ENCODE measurements around the gene DZANK1. TPM values are rescaled to one million over a fixed set of nuclear protein-coding genes. Genes with fewer than 3 reads are reported as not detected.
"Not testable (repeated sequence)": the region's sequence is repeated elsewhere in the genome, so short reads cannot be mapped to it uniquely, and the experiment has no call there.

Gene DZANK1
- total RNA-seq, 2 experiments from 2014 or later = 1.7 to 2.0 TPM

DNA sequence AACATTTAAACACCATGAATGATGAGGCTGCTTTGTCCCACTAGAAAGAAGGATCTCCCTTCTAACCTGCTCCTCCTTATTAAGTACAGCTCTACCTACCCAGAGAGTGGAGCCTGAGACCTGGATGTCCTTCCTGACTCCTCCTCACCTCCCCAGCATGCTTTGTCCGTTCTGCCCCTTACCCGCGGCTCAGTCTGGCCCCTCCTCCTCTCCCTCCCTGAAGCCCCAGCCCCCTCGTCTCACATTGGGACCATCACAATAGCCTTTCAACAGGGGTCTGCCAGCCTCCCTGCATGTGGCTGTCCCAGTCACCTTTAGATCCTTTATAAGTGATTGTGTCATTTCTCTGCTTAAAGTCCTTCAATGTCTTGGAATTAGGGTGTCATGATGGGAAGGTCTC, 72.5 kb downstream of the DZANK1 start:
- DNase-seq = no peak
- H3K27me3 Mint-ChIP-seq = no peaks in the 10 kb centered on the region
- CTCF ChIA-PET = no interaction called here

DNA sequence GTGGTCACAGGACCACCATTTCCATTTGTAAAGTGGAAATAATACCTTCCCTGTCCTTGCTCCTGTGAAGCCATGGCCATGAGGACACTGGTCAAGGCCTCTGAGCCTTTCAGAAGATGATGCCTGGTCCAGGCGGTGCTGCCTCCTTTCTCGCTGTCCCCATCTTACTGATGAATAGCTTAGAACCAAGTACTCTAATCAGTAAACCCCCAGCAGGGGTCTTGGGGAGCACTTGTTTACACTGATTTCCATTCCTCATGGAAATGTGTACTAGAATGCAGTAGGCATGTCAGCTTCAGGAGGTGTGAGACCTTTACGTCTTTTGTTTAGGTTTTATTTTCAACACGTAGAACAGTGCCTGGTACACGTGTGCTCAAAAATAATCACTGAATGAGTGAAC, 75.1 kb downstream of the DZANK1 start:
- Mint-ChIP-seq H3K4me3 (no peak overlapping the region), H3K27me3 (no peaks in the 10 kb centered on the region), H3K27ac (no peak overlapping the region), H3K36me3 (no peaks in the 10 kb centered on the region), H3K4me1 (no peaks in the 10 kb centered on the region), H3K9me3 (ENCODE audit: low read depth) (no peaks in the 10 kb centered on the region)
- CTCF ChIA-PET = no interaction called here
- no peak for ATAC-seq
- DNase-seq = no peak

More for the DNA sequence above, 72.5 kb downstream of the DZANK1 start:
- no peaks in the 10 kb centered on the region for H3K36me3 Mint-ChIP-seq
- no peaks in the 10 kb centered on the region for H3K4me1 Mint-ChIP-seq
- no peak overlapping the region for H3K4me3 Mint-ChIP-seq
- no peak for ATAC-seq
- H3K27ac Mint-ChIP-seq = no peak overlapping the region
- H3K9me3 Mint-ChIP-seq (ENCODE audit: low read depth) = no peaks in the 10 kb centered on the region

DNA sequence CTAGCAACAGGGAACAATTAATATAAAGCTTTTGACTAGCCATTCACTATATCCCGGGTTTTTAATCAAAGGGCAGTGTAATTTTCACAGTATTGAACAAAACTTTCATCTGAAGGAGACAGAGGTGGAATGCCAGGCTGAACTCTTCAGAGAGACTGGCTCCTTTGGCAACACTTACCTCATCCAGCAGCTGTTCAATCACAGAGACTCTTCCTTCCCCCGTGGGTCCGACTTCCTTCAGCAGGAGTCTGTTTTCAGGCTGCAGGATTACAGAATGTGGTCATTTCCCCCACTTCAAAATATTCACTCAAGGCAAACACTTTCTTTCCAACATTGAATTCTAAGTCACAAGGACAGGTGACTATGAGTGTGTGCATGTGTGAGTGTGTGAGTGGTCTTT, 76.6 kb downstream of the DZANK1 start:
- CTCF ChIA-PET = no interaction called here
- no peaks in the 10 kb centered on the region for H3K9me3 Mint-ChIP-seq (ENCODE audit: low read depth)

DNA sequence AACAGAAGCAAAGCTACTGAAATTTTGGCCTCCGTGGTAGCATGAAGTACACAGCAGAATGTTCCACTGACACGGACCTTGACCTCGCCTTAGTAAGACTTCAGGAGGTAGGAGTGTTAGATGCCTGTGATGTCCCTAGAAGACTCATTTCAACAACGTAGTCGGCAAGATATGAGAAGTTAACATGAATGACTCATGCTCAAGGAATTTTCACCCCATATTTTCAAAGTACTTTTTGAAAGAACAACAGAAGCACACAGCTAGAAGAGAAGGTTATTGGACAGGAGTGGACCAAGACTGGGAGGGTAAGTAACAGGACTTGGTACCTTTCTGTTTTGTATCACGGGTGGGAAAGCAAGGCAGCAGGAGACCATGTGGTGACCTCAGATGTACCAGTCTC, 78.0 kb downstream of the DZANK1 start:
- no peaks in the 10 kb centered on the region for H3K36me3 Mint-ChIP-seq

More for the DNA sequence above, 76.6 kb downstream of the DZANK1 start:
- no peak overlapping the region for H3K27ac Mint-ChIP-seq
- no peaks in the 10 kb centered on the region for H3K27me3 Mint-ChIP-seq
- no peak overlapping the region for H3K4me3 Mint-ChIP-seq
- no peaks in the 10 kb centered on the region for H3K36me3 Mint-ChIP-seq
- ATAC-seq (no peak), DNase-seq (no peak)
- no peaks in the 10 kb centered on the region for H3K4me1 Mint-ChIP-seq

DNA sequence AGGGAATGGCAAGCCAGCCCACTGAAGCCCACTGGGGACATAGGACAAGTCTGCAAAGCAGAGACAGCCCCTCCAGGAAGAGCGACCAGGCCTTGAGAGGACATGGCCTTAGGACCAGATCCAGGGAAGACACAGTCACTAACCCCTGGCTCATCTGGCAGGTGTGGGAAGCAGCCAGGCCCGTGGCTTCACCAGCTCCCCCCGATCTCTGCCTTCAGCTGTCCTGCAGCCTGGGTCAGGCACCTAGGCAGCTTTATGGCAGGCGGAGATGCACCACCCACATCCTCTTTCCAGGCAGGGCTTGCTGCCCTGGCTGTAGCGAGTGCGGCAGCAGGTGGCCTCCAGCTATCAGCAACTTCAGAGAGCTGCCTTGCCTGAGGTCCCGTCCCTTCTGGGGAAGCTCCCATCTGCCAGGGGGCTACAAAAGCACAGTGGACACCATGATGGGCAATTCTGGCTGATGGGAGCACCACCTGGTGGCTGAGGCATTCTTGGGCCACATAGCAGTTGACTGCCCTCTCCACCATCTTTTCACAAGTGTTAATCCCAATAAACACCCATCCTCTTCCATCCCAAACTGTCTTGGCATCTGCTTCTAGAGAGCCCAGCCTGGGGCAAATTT, 85.8 kb downstream of the DZANK1 start:
- no peaks in the 10 kb centered on the region for H3K36me3 Mint-ChIP-seq
- no peaks in the 10 kb centered on the region for H3K9me3 Mint-ChIP-seq (ENCODE audit: low read depth)
- no peak overlapping the region for H3K4me3 Mint-ChIP-seq
- no peaks in the 10 kb centered on the region for H3K4me1 Mint-ChIP-seq
- H3K27ac Mint-ChIP-seq = no peak overlapping the region
- no peak for DNase-seq
- ATAC-seq = no peak
- no peaks in the 10 kb centered on the region for H3K27me3 Mint-ChIP-seq
- CTCF ChIA-PET = no interaction called here

More for the DNA sequence above, 78.0 kb downstream of the DZANK1 start:
- ATAC-seq (no peak), DNase-seq (no peak)
- H3K9me3 Mint-ChIP-seq (ENCODE audit: low read depth) = no peaks in the 10 kb centered on the region
- no peaks in the 10 kb centered on the region for H3K27me3 Mint-ChIP-seq
- no peaks in the 10 kb centered on the region for H3K4me1 Mint-ChIP-seq
- H3K27ac Mint-ChIP-seq = no peak overlapping the region
- no peak overlapping the region for H3K4me3 Mint-ChIP-seq
- CTCF ChIA-PET = no interaction called here

DNA sequence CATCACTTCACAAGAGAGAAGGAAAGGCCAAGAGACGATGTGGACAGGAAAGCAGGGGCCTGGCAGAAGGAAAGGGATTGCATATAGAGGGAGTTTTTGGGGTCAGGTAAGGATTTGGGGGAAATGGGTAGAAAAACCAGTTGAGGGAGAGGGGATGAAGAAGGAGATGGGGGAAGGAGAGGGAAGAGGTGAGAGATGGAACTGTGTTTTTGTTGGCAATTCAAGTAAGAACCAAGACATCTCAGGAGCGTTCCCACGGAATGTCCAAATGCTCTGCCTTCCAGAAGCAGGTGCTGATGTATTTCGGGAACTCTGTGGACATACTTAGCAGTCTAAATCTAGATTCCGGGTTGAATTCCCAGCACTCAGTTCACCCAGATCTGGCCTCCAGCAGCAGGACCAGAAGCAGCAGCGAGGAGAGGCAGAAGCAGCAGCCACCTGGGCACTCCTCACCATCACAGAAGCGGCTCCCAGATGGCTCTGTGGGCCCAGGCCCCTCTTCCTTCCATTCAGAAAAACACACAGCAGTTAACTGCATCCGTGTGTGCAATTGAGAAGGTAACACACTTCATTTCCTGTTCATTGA, 88.8 kb downstream of the DZANK1 start:
- CTCF ChIA-PET = no interaction called here
- Mint-ChIP-seq H3K9me3 (ENCODE audit: low read depth) (no peaks in the 10 kb centered on the region), H3K27me3 (peaks cover 5% of the 10 kb centered on the region), H3K4me1 (no peaks in the 10 kb centered on the region), H3K36me3 (no peaks in the 10 kb centered on the region), H3K4me3 (no peak overlapping the region), H3K27ac (no peak overlapping the region)
- DNase-seq (no peak), ATAC-seq (no peak)

DNA sequence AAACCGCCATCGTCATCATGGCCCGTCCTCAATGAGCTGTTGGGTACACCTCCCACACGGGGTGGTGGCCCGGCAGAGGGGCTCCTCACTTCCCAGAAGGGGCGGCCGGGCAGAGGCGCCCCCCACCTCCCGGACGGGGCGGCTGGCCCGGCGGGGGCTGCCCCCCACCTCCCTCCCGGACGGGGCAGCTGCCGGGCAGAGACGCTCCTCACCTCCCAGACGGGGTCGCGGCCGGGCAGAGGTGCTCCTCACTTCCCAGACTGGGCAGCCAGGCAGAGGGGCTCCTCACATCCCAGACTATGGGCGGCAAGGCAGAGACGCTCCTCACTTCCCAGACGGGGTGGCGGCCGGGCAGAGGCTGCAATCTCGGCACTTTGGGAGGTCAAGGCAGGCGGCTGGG, 91.3 kb downstream of the DZANK1 start:
- H3K27ac Mint-ChIP-seq; H3K36me3 Mint-ChIP-seq; CTCF ChIA-PET; DNase-seq; H3K9me3 Mint-ChIP-seq (ENCODE audit: low read depth); H3K4me1 Mint-ChIP-seq; ATAC-seq; H3K4me3 Mint-ChIP-seq: not testable (repeated sequence)
- peaks cover 13% of the 10 kb centered on the region for H3K27me3 Mint-ChIP-seq

DNA sequence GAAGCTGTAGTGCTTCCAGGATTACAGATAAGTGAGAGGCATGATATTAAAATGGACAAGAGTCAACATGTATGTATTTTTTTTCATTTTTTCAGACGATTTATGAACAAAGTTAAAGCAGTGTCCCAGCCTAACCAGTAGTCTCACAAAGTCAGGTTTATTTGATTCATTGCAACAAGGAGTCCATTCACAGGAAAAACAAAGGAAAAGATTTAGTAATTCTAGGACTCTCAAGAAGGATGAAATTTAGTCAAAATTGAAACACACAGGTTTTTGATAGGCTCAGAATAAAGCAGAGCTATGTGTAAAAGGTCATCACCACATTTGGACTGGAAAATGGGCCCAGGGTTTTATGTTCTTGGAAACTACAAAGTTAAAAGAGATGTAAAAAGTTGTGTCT, 94.5 kb downstream of the DZANK1 start:
- Mint-ChIP-seq H3K27me3 (peaks cover 13% of the 10 kb centered on the region), H3K27ac (no peak overlapping the region)

DNA sequence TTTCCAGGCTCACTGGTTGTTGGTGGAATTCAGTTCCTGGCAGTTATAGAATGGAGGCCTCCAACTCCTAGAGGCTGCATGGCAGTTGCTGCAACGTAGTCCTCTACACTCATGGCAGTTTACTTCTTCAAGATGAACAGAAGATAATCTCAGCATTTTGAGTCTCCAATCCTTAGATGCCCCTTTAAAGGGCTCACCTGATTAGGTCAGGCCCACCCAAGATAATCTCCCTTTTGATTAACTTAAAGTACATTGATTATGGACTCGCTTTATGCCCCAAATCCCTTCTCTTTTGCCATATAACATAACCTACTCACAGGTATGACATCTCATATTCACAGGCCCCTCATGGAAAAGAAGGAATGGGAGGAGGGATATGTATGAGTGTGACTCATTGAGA, 102.1 kb downstream of the DZANK1 start:
- Mint-ChIP-seq H3K9me3 (ENCODE audit: low read depth) (no peaks in the 10 kb centered on the region), H3K27me3 (no peaks in the 10 kb centered on the region), H3K36me3 (no peaks in the 10 kb centered on the region), H3K4me3 (no peak overlapping the region), H3K27ac (no peak overlapping the region), H3K4me1 (no peaks in the 10 kb centered on the region)
- CTCF ChIA-PET = no interaction called here
- no peak for ATAC-seq
- DNase-seq = no peak

More for the DNA sequence above, 94.5 kb downstream of the DZANK1 start:
- CTCF ChIA-PET = no interaction called here
- Mint-ChIP-seq H3K4me1 (no peaks in the 10 kb centered on the region), H3K9me3 (ENCODE audit: low read depth) (no peaks in the 10 kb centered on the region), H3K4me3 (no peak overlapping the region), H3K36me3 (no peaks in the 10 kb centered on the region)
- ATAC-seq = no peak
- DNase-seq = no peak

DNA sequence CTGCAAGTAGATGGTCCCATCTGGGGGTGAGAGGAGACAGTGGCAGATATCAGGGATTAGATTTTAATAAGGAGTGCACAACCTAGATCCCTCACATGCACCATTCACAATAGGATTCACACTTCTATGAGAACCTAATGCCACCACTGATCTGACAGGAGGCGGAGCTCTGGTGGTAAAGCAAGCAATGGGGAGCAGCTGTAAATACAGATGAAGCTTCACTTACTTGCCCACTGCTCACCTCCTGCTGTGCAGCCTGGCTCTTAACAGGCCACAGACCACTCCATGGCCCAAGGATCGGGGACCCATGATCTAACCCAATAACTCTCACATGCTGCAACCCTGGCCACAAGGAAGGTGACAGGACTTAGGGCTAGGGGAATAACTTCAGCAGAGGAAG, 103.1 kb downstream of the DZANK1 start:
- DNase-seq = no peak
- ATAC-seq = no peak
- CTCF ChIA-PET = no interaction called here
- Mint-ChIP-seq H3K27ac (no peak overlapping the region), H3K4me1 (no peaks in the 10 kb centered on the region), H3K9me3 (ENCODE audit: low read depth) (no peaks in the 10 kb centered on the region), H3K4me3 (no peak overlapping the region), H3K36me3 (no peaks in the 10 kb centered on the region), H3K27me3 (no peaks in the 10 kb centered on the region)

DNA sequence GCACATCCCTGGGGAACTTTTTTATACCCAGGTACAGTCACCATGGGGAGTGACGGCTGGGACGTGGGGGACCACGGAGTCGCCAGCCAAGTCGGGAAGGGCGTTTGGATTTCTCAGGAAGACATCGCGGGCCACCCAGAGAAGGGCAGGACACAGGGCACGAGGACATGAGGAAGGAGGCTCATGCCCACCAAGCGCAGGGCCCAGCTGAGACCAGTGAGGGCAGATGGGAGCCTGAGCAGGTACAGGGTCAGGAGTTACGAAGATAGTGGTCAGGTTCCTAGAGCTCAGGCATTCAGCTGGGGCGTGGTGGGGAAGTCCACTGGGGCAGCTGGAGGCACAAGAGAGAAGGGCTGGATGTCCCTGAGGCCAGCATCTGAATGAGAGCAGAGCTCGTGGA, 103.9 kb downstream of the DZANK1 start:
- Mint-ChIP-seq H3K36me3 (no peaks in the 10 kb centered on the region), H3K4me3 (no peak overlapping the region), H3K4me1 (no peaks in the 10 kb centered on the region), H3K27ac (no peak overlapping the region), H3K27me3 (no peaks in the 10 kb centered on the region), H3K9me3 (ENCODE audit: low read depth) (no peaks in the 10 kb centered on the region)
- DNase-seq (no peak), ATAC-seq (no peak)
- CTCF ChIA-PET = no interaction called here

DNA sequence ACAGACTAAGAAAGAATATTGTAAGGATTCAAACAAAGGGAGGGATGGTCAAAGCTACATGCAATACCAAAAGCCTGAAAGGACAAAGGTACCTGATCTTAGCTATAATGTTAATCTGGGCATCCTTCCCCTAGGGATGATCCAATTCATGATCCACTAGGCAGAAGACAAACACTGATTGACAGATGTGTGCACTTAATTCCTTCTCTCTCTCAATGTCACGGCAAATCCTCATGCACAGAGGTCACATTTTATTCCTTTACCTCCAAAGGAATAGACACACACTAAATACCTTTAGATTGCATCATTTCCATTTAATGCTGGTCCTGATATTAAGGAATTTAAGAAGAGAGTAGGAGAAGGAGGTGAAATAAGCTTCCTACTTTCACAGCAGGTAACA, 105.2 kb downstream of the DZANK1 start:
- DNase-seq = no peak
- CTCF ChIA-PET = no interaction called here
- Mint-ChIP-seq H3K4me3 (no peak overlapping the region), H3K36me3 (no peaks in the 10 kb centered on the region), H3K27me3 (no peaks in the 10 kb centered on the region), H3K9me3 (ENCODE audit: low read depth) (no peaks in the 10 kb centered on the region), H3K27ac (no peak overlapping the region), H3K4me1 (no peaks in the 10 kb centered on the region)
- ATAC-seq = no peak

DNA sequence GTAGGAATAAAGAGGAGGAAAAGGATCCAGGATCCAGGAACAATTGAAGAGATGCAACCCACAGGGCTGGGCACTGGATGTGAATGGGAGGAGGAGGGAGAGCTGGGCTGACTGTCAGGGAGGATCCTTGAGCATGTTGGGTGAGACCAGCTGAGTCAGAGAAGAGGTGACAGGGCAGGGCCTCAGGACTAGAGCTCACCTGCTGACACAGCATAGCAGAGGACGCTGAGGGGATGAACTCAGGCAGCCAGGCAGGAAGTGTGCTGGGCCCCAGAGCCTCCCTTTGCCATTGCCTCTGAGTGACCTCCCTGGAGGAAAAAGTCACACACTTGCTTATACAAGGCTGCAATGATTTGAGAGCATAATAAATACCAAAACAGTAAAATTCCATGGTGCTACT, 106.2 kb downstream of the DZANK1 start:
- H3K36me3 Mint-ChIP-seq = no peaks in the 10 kb centered on the region
- CTCF ChIA-PET = no interaction called here
- H3K4me1 Mint-ChIP-seq = no peaks in the 10 kb centered on the region
- no peaks in the 10 kb centered on the region for H3K9me3 Mint-ChIP-seq (ENCODE audit: low read depth)
- no peak overlapping the region for H3K27ac Mint-ChIP-seq
- no peak overlapping the region for H3K4me3 Mint-ChIP-seq
- no peak for DNase-seq
- no peak for ATAC-seq
- H3K27me3 Mint-ChIP-seq = peaks cover 1% of the 10 kb centered on the region

DNA sequence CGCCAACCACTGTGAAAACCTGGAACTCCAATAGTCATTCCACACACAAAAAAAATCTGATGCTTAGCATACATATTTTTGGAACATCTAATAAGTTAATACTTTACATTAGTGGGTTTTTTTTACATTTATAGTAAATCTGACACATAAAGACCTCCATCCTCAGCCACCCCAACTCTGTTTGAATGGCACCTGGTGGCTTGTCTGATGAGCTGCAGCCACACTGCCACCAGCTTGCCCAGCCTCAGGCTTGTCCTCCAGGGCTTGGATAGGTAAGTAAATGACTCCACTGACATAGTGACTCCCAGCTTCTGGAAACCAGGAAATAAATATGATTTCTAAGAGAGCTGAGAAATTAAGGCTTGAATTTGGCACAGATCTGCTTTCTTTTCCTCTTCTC, 107.0 kb downstream of the DZANK1 start:
- no peak for ATAC-seq
- H3K27me3 Mint-ChIP-seq = peaks cover 6% of the 10 kb centered on the region
- no peak overlapping the region for H3K27ac Mint-ChIP-seq
- no peaks in the 10 kb centered on the region for H3K36me3 Mint-ChIP-seq
- H3K4me1 Mint-ChIP-seq = no peaks in the 10 kb centered on the region
- CTCF ChIA-PET = no interaction called here
- H3K9me3 Mint-ChIP-seq (ENCODE audit: low read depth) = no peaks in the 10 kb centered on the region
- no peak overlapping the region for H3K4me3 Mint-ChIP-seq
- DNase-seq = no peak

DNA sequence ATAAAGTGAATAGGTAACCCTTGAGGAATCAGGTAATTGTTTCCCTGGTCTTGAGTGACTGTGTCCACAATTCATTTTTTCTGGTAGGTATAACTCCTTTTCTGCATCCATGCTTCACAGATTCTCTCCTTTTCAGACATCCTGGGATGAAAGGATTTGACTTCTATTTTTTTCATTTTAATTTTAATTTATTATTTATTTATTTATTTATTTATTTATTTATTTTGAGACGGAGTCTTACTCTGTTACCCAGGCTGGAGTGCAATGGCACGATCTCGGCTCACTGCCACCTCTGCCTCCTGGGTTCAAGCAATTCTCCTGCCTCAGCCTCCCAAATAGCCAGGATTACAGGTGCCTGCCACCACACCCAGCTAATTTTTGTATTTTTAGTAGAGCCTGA, 117.1 kb downstream of the DZANK1 start:
- DNase-seq; H3K9me3 Mint-ChIP-seq (ENCODE audit: low read depth); H3K36me3 Mint-ChIP-seq; H3K27ac Mint-ChIP-seq; H3K4me3 Mint-ChIP-seq; ATAC-seq; CTCF ChIA-PET; H3K4me1 Mint-ChIP-seq: not testable (repeated sequence)
- peaks cover 15% of the 10 kb centered on the region for H3K27me3 Mint-ChIP-seq
